ENCODE results near the gene EIF2B4. TPM values are rescaled to one million over a fixed set of nuclear protein-coding genes. Genes with fewer than 3 reads are reported as not detected.

The EIF2B4 gene
- total RNA-seq, 4 donors from 2014 or later = 12.0 to 36.7 (median 27.5) TPM

DNA sequence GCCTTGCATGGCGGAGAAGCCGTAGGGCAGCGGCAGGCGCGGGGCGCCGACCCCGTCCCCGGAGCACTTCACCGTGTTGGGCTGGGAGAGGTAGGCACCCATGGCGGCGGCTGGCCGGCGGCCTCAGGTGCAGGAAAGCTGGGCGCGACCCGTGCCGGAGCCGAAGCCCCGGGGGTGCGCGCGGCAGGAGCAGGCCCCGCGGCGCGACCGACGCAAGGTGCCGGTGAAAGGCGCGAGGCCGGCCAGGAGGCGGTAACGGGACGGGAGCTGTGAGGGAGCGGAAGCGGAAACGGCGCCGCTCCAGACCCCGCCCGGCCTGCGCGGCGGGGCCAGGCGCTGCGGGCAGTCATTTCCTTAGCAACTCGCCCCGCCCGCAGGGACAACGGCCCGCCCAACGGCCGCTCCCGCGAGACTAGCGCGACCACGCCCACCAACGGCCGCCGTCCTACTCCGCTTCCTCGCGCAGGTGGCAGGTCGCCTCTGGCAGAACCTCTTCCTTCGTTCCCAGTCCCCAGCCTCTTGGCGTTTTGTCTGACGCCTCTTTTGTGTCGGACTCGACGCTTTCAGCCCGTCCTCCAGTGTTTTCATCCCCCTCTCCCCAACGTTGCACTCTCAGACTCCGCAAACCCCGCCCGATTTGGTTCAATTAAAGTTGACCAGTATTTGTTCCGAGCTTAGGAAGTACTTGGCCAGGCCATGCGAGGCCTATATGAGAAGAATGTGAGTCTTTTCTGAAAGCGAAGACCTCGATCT lies 39.4 kb upstream of the EIF2B4 start, which contains the start of gene PPM1G:
Gene PPM1G (minus strand): TSS at position 271 of the 753 bp plus-strand sequence. CDS start 169 bp downstream, at position 102.
- H3K9me3 ChIP-seq = no peaks in the 10 kb centered on the region
- in situ Hi-C loops (cut with MboI; ENCODE audit: low pct_ligation_motif_present in 1 of 4, low pct_unique_long_range_greater_than_20kb in 1 of 4, low sequenced_read_pairs in 3 of 4) = no loop called here
- peaks cover 12 to 31% (median 20%) of the 10 kb centered on the region in 4 donors for H3K4me1 ChIP-seq
- no peaks in the 10 kb centered on the region for H3K27me3 ChIP-seq
- peak; percentile 98 for DNase-seq
- intact Hi-C loops (cut with DNase I; ENCODE audit: low total_unique reads) = no loop called here
- peak within 1 kb of the TSS; percentile 71 to 99 (median 94) for H3K4me3 ChIP-seq
- peak within 1 kb of the TSS; percentile 91 to 98 (median 94) for H3K27ac ChIP-seq
- TF ChIP-seq EP300 (IDR thresholded peaks at IDR 0.05; ENCODE audit: low read depth) = no peak
- TF ChIP-seq POLR2A (IDR thresholded peaks at IDR 0.05) = peak; percentile 73
- TF ChIP-seq POLR2AphosphoS5 (IDR thresholded peaks at IDR 0.05) = peak; percentile 46 to 87 (median 86)
- H3K36me3 ChIP-seq = no peaks in the 10 kb centered on the region
- 1 to 2% methylated on average over 13 to 55 of the region's 82 CpGs for whole genome bisulfite sequencing, 2 donors (ENCODE audit: low coverage in 1 of 2)

DNA sequence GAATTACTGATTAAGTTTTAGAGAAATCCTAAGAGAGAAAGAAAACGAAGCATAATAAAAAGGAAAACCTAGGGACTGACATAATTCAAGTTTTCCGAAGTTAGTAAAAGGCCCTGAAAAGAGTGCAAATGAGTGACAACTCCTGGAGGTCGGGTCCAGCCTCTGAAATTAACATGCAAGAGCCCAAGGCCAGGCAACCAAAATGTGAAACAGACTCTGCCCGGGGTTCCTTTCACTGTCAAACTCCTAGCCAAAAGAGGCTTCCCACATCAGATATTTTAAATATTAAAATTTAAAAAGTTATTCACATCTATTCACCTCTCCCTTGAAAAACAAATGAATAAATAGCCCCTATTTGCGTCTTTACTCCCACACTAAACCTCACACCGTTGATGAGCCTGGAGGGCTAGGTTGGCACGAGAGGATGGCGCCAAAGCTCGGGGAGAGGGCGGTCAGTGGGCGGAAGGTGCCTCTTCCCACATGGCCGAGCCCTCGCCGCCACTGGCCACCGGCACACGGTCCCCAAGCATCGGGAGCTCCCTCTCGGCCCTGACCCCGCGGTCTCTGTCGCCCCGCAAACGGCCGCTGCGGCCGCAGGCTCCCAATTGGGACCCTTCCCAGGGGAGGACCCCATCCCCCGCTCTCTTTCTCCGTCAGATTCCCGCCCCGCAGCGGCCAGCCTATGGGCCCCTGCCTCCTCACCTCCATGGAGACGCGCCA lies 38.6 kb upstream of the EIF2B4 start:
- in situ Hi-C loops (cut with MboI; ENCODE audit: low pct_ligation_motif_present in 1 of 4, low pct_unique_long_range_greater_than_20kb in 1 of 4, low sequenced_read_pairs in 3 of 4) (no loop called here), intact Hi-C loops (cut with DNase I; ENCODE audit: low total_unique reads) (no loop called here)
- peak overlapping the region; percentile 91 to 98 (median 94) for H3K27ac ChIP-seq
- H3K9me3 ChIP-seq = no peaks in the 10 kb centered on the region
- TF ChIP-seq, protein P1, sequence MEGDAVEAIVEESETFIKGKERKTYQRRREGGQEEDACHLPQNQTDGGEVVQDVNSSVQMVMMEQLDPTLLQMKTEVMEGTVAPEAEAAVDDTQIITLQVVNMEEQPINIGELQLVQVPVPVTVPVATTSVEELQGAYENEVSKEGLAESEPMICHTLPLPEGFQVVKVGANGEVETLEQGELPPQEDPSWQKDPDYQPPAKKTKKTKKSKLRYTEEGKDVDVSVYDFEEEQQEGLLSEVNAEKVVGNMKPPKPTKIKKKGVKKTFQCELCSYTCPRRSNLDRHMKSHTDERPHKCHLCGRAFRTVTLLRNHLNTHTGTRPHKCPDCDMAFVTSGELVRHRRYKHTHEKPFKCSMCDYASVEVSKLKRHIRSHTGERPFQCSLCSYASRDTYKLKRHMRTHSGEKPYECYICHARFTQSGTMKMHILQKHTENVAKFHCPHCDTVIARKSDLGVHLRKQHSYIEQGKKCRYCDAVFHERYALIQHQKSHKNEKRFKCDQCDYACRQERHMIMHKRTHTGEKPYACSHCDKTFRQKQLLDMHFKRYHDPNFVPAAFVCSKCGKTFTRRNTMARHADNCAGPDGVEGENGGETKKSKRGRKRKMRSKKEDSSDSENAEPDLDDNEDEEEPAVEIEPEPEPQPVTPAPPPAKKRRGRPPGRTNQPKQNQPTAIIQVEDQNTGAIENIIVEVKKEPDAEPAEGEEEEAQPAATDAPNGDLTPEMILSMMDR (IDR thresholded peaks at IDR 0.05) = no peak
- no peak for TF ChIP-seq EP300 (IDR thresholded peaks at IDR 0.05; ENCODE audit: low read depth)
- no peak for TF ChIP-seq POLR2A (IDR thresholded peaks at IDR 0.05)
- no peak for TF ChIP-seq POLR2AphosphoS5 (IDR thresholded peaks at IDR 0.05)
- DNase-seq = peak; percentile 27
- 0 to 1% methylated on average over 5 to 16 of the region's 33 CpGs for WGBS, 2 donors (ENCODE audit: low coverage in 1 of 2)
- no peaks in the 10 kb centered on the region for H3K27me3 ChIP-seq
- H3K36me3 ChIP-seq = no peaks in the 10 kb centered on the region
- peak overlapping the region; percentile 71 to 99 (median 94) for H3K4me3 ChIP-seq
- peaks cover 12 to 31% (median 20%) of the 10 kb centered on the region in 4 donors for H3K4me1 ChIP-seq

DNA sequence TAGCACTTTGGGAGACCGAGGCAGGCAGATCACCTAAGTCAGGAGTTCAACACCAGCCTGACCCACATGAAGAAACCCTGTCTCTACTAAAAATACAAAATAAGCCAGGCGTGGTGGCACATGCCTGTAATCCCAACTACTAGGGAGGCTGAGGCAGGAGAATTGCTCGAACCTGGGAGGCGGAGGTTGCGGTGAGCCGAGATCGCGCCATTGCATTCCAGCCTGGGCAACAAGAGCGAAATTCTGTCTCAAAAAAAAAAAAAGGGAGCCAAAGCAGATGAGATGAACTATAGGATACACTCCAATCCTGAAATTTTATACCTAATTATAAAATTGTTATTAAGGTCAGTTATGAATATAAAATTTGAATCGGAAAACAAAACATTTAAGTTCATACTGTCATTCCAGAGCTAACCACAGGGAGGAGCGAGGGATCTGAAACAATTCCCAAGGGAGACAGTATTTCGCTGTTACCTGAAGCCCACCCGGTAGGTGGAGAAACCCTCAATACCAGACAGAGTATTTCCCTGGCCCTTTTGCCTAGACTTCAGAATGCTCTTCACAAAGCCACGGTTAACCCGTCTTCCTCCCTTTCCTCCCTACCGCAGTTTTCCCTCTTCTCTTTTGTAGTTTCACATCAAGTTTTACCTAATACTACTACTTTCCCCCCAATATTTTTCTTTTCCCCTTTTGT lies 37.8 kb upstream of the EIF2B4 start:
- Histone ChIP-seq H3K4me1 (peaks cover 12 to 31% (median 20%) of the 10 kb centered on the region in 4 donors), H3K4me3 (peak overlapping the region in 3 of 4 donors; percentile 71 to 99 (median 96)), H3K36me3 (no peaks in the 10 kb centered on the region), H3K27me3 (no peaks in the 10 kb centered on the region), H3K27ac (peak overlapping the region; percentile 91 to 98 (median 94)), H3K9me3 (no peaks in the 10 kb centered on the region)
- DNase-seq = peak; percentile 25
- 39 to 51% methylated on average over 12 to 16 of the region's 16 CpGs for WGBS, 2 donors (ENCODE audit: low coverage in 1 of 2)
- in situ Hi-C loops (cut with MboI; ENCODE audit: low pct_ligation_motif_present in 1 of 4, low pct_unique_long_range_greater_than_20kb in 1 of 4, low sequenced_read_pairs in 3 of 4) (no loop called here), intact Hi-C loops (cut with DNase I; ENCODE audit: low total_unique reads) (no loop called here)
- TF ChIP-seq POLR2AphosphoS5 (IDR thresholded peaks at IDR 0.05) (no peak), EP300 (IDR thresholded peaks at IDR 0.05; ENCODE audit: low read depth) (no peak), POLR2A (IDR thresholded peaks at IDR 0.05) (no peak)
- TF ChIP-seq, protein P1 (IDR thresholded peaks at IDR 0.05) = peak; percentile 53 to 73 (median 56)

DNA sequence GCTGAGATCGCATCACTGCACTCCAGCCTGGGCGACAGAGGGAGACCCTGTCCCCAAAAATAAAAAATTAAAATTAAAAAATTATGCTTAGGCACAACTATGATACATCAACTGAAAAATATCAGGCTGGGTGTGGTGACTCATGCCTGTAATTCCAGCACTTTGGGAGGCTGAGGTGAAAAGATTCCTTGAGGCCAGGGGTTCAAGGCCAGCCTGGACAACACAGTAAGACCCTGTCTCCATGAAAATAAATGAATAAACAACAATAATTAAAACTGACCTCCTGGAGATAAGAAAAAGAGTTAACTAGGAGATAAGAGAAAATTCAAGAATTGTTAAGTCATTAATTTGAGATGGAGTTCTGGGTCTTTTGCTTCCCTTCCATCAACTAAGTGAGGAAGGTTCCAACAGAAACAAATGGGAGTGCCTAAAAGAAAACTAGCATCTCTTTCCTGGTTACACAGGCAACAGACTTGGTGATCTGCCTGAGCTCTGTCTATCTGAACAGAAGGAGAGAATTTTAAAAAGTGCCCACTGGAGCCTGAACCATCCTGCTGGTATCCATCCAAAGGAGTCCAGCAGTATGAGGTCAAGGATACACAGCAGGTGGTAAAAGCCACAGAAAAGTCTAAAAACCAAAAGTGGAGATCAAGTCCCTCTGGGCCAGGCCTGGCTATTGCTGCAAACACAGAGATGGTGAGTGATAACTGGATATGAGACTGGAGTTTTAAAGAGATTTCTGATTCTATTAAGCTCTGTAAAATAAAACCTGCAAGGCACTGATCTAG lies 30.4 kb upstream of the EIF2B4 start:
- Histone ChIP-seq H3K4me3 (no peak overlapping the region), H3K4me1 (peaks cover 0 to 3% (median 0%) of the 10 kb centered on the region in 4 donors), H3K9me3 (no peaks in the 10 kb centered on the region), H3K36me3 (no peaks in the 10 kb centered on the region), H3K27ac (no peak overlapping the region), H3K27me3 (no peaks in the 10 kb centered on the region)
- no peak for DNase-seq
- in situ Hi-C loops (cut with MboI; ENCODE audit: low pct_ligation_motif_present in 1 of 4, low pct_unique_long_range_greater_than_20kb in 1 of 4, low sequenced_read_pairs in 3 of 4) (no loop called here), intact Hi-C loops (cut with DNase I; ENCODE audit: low total_unique reads) (no loop called here)
- 100% methylated on average over 2 of the region's 2 CpGs for WGBS, 2 donors (ENCODE audit: low coverage in 1 of 2)
- TF ChIP-seq, protein P1 (IDR thresholded peaks at IDR 0.05) = no peak
- TF ChIP-seq POLR2A (IDR thresholded peaks at IDR 0.05) (no peak), POLR2AphosphoS5 (IDR thresholded peaks at IDR 0.05) (no peak), EP300 (IDR thresholded peaks at IDR 0.05; ENCODE audit: low read depth) (no peak)

All from transverse colon (tissue), 4 donors.